GM18861 (cell line): ENCODE measurements around the gene UNC13C.

Source experiments
- ATAC-seq: cut with Tn5 transposase; IDR thresholded peaks from one replicate; pipeline ENCODE4 v1.9.1; 2021; ENCODE audit not compliant: unreplicated experiment

UNC13C gene

GRCh38 chr15:54619180-54619579 is 640.9 kb downstream of the UNC13C start:
- no peak for ATAC-seq

- no peak for ATAC-seq
These were observed 642.7 kb downstream of the UNC13C start for GRCh38 chr15:54620916-54621315.

- ATAC-seq = no peak
These were observed 657.9 kb downstream of the UNC13C start for GRCh38 chr15:54636147-54636546.

- no peak for ATAC-seq
These were observed 660.4 kb downstream of the UNC13C start for GRCh38 chr15:54638666-54639065.

DNA sequence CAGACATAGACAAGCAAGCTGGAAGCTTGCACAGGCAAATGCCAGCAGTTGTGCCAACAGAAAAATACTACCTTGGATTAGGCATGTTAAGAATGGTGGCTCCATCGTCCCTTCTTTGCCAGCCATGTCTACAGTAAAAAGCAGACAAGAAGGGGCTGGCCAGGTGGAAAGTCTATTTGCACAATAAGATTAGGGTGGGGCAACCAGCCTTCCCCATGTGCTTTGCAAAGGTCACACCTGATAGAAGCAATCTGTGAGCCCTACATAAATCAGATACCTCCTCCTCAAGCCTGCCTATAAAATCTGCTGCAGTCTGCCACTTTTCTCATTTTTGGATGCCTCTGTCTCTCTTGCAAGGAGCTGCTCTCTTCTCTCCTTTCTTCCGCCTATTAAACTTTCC is 662.6 kb downstream of the UNC13C start:
- ATAC-seq = no peak

- no peak for ATAC-seq
These were observed 666.6 kb downstream of the UNC13C start for GRCh38 chr15:54644796-54645195.

DNA sequence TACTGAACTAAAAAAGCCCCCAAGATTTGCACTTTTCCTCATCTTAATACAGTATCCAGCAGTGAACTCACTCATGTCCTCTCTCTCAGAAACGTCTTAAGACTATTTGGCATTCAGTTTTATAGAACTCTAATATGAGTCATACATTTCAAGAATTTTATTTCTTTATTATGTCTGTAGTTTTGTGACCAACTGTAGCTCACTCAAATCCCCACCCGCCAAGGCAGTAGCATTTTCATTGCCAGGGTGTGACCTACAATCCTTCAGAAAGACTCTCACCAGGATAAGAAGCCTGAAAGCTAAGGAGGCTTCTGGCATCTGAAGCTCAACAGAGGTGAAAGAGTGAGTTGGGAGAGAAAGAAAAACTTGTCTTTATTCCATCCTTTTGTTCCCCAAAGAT is 681.4 kb downstream of the UNC13C start:
- no peak for ATAC-seq

GRCh38 chr15:54660356-54660755 is 682.1 kb downstream of the UNC13C start:
- ATAC-seq = no peak

- no peak for ATAC-seq
These were observed 697.0 kb downstream of the UNC13C start for GRCh38 chr15:54675241-54675640.

- ATAC-seq = peak; percentile 86
These were observed 703.3 kb downstream of the UNC13C start for GRCh38 chr15:54681584-54681983.
